GM19025 (cell line): ENCODE measurements around the gene AGBL4.
"Not testable (repeated sequence)": the region's sequence is repeated elsewhere in the genome, so short reads cannot be mapped to it uniquely, and the experiment has no call there.

ENCODE experiments used
- ATAC-seq: cut with Tn5 transposase; IDR thresholded peaks from one replicate; pipeline ENCODE4 v1.9.1; 2021; ENCODE audit warnings: mild to moderate bottlenecking, low read depth, moderate library complexity; ENCODE audit not compliant: unreplicated experiment

AGBL4 gene

GRCh38 chr1:49059087-49059486 is 964.7 kb downstream of the AGBL4 start:
- no peak for ATAC-seq

GRCh38 chr1:49052102-49052501 is 971.7 kb downstream of the AGBL4 start:
- ATAC-seq, result no peak

- no peak for ATAC-seq
Measured at GRCh38 chr1:49051647-49052046, 972.1 kb downstream of the AGBL4 start.

- ATAC-seq, result no peak
Measured at GRCh38 chr1:49050041-49050440, 973.7 kb downstream of the AGBL4 start.

GRCh38 chr1:49048188-49048587 is 975.6 kb downstream of the AGBL4 start:
- no peak for ATAC-seq

- no peak for ATAC-seq
Measured at GRCh38 chr1:49046305-49046704, 977.4 kb downstream of the AGBL4 start.

- no peak for ATAC-seq
Measured at GRCh38 chr1:49045371-49045770, 978.4 kb downstream of the AGBL4 start.

- no peak for ATAC-seq
Measured at GRCh38 chr1:49036700-49037099, 987.1 kb downstream of the AGBL4 start.

GRCh38 chr1:49028396-49028795 is 995.4 kb downstream of the AGBL4 start:
- ATAC-seq, result no peak

GRCh38 chr1:49026230-49026811 is 997.4 kb downstream of the AGBL4 start:
- ATAC-seq, result no peak

GRCh38 chr1:49016030-49016977 is 1007.5 kb downstream of the AGBL4 start:
- ATAC-seq, result no peak

GRCh38 chr1:49013079-49013478 is 1010.7 kb downstream of the AGBL4 start:
- ATAC-seq, result no peak

GRCh38 chr1:49002981-49003380 is 1020.8 kb downstream of the AGBL4 start:
- ATAC-seq, result not testable (repeated sequence)

GRCh38 chr1:48999321-48999720 is 1024.4 kb downstream of the AGBL4 start:
- ATAC-seq, result no peak

GRCh38 chr1:48996311-48996710 is 1027.4 kb downstream of the AGBL4 start:
- no peak for ATAC-seq

GRCh38 chr1:48988633-48989197 is 1035.0 kb downstream of the AGBL4 start:
- no peak for ATAC-seq

- ATAC-seq, result no peak
Measured at GRCh38 chr1:48979940-48980339, 1043.8 kb downstream of the AGBL4 start.

GRCh38 chr1:48978413-48978812 is 1045.3 kb downstream of the AGBL4 start:
- ATAC-seq, result no peak

- ATAC-seq, result no peak
Measured at GRCh38 chr1:48977273-48977672, 1046.5 kb downstream of the AGBL4 start.

GRCh38 chr1:48969971-48970370 is 1053.8 kb downstream of the AGBL4 start:
- ATAC-seq, result no peak

GRCh38 chr1:48967318-48967717 is 1056.4 kb downstream of the AGBL4 start:
- no peak for ATAC-seq

- ATAC-seq, result no peak
Measured at GRCh38 chr1:48966583-48966982, 1057.2 kb downstream of the AGBL4 start.
